ENCODE data around the gene ERRFI1. TPM values are rescaled to one million over a fixed set of nuclear protein-coding genes. Genes with fewer than 3 reads are reported as not detected.

The ERRFI1 gene
- total RNA-seq, 5 donors from 2014 or later (not counting 1 experiment from before 2014, with no cell fraction given): 1.5 to 3.8 (median 2.2) TPM

DNA sequence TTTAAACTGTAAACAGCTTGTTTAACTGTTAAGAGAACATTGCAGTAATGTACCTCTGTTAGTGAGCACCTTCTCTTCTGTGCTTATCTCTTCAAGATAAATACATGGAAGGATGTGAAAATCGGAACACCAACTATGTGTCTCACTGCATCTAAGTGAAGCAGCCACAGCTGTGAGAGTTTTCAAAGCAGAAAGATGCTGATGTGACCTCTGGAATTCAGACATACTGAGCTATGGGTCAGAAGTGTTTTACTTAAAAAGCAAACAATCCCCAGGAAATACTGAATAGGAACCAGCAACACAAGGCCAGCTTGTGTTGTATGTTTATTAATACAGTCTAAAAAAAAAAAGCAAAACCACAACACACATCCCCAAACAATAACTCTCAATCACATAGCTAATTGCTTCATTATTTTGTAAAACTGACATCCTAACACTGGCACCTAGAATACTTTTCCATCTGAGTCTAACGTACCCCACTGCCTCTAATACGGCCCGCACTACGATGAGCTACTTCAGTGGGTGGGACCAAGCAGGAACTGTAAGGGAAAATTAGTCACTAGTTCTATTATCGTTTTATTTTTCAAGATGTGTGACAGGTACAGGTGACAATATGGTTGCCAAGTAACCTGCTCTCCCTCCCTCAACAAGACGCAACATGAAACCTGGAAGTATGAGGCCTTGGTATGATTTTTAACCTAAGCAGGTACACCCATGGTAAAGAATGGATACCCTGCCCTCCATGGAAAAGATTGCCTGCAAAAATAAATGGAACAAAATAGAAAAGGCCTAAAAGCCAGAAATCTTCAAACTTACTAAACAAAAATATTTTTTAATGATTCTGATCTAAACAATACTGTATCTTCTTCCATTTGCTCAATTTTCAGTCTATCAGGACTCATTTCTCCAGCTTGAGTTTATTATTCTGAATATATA, 13.9 kb downstream of the ERRFI1 start:
- Histone ChIP-seq H3K36me3 (ENCODE audit: control insufficient read depth in 2 of 2, extremely low read depth in 1 of 2, insufficient read depth in 1 of 2, low read length in 1 of 2) (no peaks in the 10 kb centered on the region), H3K27ac (ENCODE audit: low read length) (no peak overlapping the region), H3K27me3 (replicated peaks in 1 of 2; ENCODE audit: control insufficient read depth in 2 of 2, extremely low read depth in 1 of 2, insufficient read depth in 2 of 2, low read length in 1 of 2) (peaks cover 3 to 6% of the 10 kb centered on the region in 2 experiments), H3K4me1 (ENCODE audit: control insufficient read depth in 1 of 2, extremely low read depth in 1 of 2, insufficient read depth in 2 of 2, low read length in 2 of 2) (no peaks in the 10 kb centered on the region), H3K9me3 (no peaks in the 10 kb centered on the region), H3K4me3 (ENCODE audit: control insufficient read depth in 1 of 2, extremely low read depth in 1 of 2, low read length in 1 of 2) (no peak overlapping the region)
- ChIA-PET CTCF (interaction anchor here (0.6 to 1.5 kb wide), 8 partner anchors 15 to 347 kb away, joined by 3 to 5 read pairs (median 3); no protein-coding TSS in a partner anchor), POLR2A (interaction anchor here in 1 of 2 donors (0.7 kb wide), 1 partner anchor 305 kb away, joined by 4 read pairs; no protein-coding TSS in a partner anchor)
- peaks cover 7 to 10% of the 10 kb centered on the region in 2 donors for H3K27me3 Mint-ChIP-seq
- H3K9me3 Mint-ChIP-seq: no peaks in the 10 kb centered on the region
- H3K4me3 Mint-ChIP-seq: no peak overlapping the region
- no peak for ATAC-seq (replicated peaks in 1 of 4)
- no peak overlapping the region for H3K27ac Mint-ChIP-seq
- no peak for DNase-seq
- H3K36me3 Mint-ChIP-seq: no peaks in the 10 kb centered on the region
- peaks cover 0 to 7% (median 2%) of the 10 kb centered on the region in 3 donors for H3K4me1 Mint-ChIP-seq
- no CpG with 5 or more reads among the region's 7 CpGs for WGBS (ENCODE audit: insufficient coverage)

DNA sequence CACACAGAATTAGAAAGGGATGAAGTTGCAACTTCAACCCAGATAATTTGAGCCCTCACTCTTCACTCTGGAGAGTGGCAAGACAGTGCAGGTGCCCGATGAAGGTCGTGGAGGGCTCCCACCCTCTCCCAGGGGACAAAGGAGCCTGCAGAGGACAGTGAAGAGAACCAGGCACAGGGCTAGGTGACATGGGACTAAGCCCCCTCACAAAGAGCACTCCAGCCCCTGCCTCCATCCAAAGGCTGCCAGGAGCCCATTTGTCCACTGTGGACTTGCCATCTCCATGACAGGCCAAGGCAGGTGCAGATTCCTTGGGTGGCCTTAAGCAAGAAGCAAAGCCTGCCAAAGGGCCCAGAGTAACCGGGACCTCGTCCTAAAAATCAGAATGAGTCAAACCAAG, 15.1 kb downstream of the ERRFI1 start:
- Histone ChIP-seq H3K27ac (ENCODE audit: low read length) (no peak overlapping the region), H3K4me3 (ENCODE audit: control insufficient read depth in 1 of 2, extremely low read depth in 1 of 2, low read length in 1 of 2) (no peak overlapping the region), H3K4me1 (ENCODE audit: control insufficient read depth in 1 of 2, extremely low read depth in 1 of 2, insufficient read depth in 2 of 2, low read length in 2 of 2) (no peaks in the 10 kb centered on the region), H3K9me3 (no peaks in the 10 kb centered on the region), H3K27me3 (replicated peaks in 1 of 2; ENCODE audit: control insufficient read depth in 2 of 2, extremely low read depth in 1 of 2, insufficient read depth in 2 of 2, low read length in 1 of 2) (peaks cover 0 to 2% of the 10 kb centered on the region in 2 experiments), H3K36me3 (ENCODE audit: control insufficient read depth in 2 of 2, extremely low read depth in 1 of 2, insufficient read depth in 1 of 2, low read length in 1 of 2) (no peaks in the 10 kb centered on the region)
- ATAC-seq (replicated peaks in 1 of 4): no peak
- CTCF ChIA-PET: interaction anchor here in 1 of 2 donors (0.6 kb wide), 1 partner anchor 192 kb away, joined by 3 read pairs; no protein-coding TSS in a partner anchor
- H3K27ac Mint-ChIP-seq: no peak overlapping the region
- WGBS (ENCODE audit: insufficient coverage): 47% methylated on average over 3 of the region's 4 CpGs
- no peaks in the 10 kb centered on the region for H3K36me3 Mint-ChIP-seq
- peaks cover 0 to 3% of the 10 kb centered on the region in 2 donors for H3K27me3 Mint-ChIP-seq
- no peak for DNase-seq
- H3K4me1 Mint-ChIP-seq: peaks cover 0 to 7% (median 2%) of the 10 kb centered on the region in 3 donors
- POLR2A ChIA-PET: no interaction called here
- H3K4me3 Mint-ChIP-seq: no peak overlapping the region
- no peaks in the 10 kb centered on the region for H3K9me3 Mint-ChIP-seq

DNA sequence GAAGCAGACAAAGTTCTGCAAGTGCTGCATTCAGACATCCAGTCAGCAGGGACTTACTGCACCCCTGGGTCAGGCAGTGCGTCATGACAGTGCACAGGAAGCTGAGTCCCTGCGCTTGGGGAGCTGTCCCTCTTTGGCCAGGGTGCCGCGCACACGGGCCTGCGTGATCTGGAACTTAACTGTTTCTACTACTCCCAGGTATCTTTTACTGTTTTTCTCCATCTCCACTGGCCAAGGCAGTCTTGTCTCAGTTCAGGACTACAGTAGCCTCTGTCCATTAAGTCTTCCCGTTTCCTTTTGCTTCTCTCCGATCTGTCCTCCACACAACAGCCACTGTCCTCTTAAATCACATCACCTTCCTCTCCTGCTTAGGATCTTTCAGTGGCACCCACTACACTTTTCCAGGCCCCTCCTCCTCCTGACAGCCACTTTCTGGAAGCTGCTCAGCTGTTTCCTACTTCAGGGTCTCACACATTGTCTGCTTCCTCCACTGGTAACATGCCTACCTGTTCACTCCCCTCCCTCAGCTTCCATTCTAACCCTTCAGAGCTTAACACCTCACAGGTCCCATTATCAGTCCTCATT, 15.9 kb downstream of the ERRFI1 start:
- Mint-ChIP-seq H3K4me1 (peaks cover 0 to 4% (median 1%) of the 10 kb centered on the region in 3 donors), H3K4me3 (no peak overlapping the region), H3K36me3 (peaks cover 2% of the 10 kb centered on the region), H3K27ac (no peak overlapping the region), H3K27me3 (no peaks in the 10 kb centered on the region), H3K9me3 (no peaks in the 10 kb centered on the region)
- Histone ChIP-seq H3K9me3 (no peaks in the 10 kb centered on the region), H3K27me3 (replicated peaks in 1 of 2; ENCODE audit: control insufficient read depth in 2 of 2, extremely low read depth in 1 of 2, insufficient read depth in 2 of 2, low read length in 1 of 2) (no peaks in the 10 kb centered on the region), H3K4me3 (ENCODE audit: control insufficient read depth in 1 of 2, extremely low read depth in 1 of 2, low read length in 1 of 2) (no peak overlapping the region), H3K36me3 (ENCODE audit: control insufficient read depth in 2 of 2, extremely low read depth in 1 of 2, insufficient read depth in 1 of 2, low read length in 1 of 2) (no peaks in the 10 kb centered on the region), H3K4me1 (ENCODE audit: control insufficient read depth in 1 of 2, extremely low read depth in 1 of 2, insufficient read depth in 2 of 2, low read length in 2 of 2) (no peaks in the 10 kb centered on the region), H3K27ac (ENCODE audit: low read length) (no peak overlapping the region)
- WGBS (ENCODE audit: insufficient coverage): 89% methylated on average over 8 of the region's 8 CpGs
- POLR2A ChIA-PET: no interaction called here
- ATAC-seq (replicated peaks in 1 of 4) (no peak), DNase-seq (no peak)
- CTCF ChIA-PET: interaction anchor here in 1 of 2 donors (0.6 kb wide), 1 partner anchor 192 kb away, joined by 3 read pairs; no protein-coding TSS in a partner anchor

DNA sequence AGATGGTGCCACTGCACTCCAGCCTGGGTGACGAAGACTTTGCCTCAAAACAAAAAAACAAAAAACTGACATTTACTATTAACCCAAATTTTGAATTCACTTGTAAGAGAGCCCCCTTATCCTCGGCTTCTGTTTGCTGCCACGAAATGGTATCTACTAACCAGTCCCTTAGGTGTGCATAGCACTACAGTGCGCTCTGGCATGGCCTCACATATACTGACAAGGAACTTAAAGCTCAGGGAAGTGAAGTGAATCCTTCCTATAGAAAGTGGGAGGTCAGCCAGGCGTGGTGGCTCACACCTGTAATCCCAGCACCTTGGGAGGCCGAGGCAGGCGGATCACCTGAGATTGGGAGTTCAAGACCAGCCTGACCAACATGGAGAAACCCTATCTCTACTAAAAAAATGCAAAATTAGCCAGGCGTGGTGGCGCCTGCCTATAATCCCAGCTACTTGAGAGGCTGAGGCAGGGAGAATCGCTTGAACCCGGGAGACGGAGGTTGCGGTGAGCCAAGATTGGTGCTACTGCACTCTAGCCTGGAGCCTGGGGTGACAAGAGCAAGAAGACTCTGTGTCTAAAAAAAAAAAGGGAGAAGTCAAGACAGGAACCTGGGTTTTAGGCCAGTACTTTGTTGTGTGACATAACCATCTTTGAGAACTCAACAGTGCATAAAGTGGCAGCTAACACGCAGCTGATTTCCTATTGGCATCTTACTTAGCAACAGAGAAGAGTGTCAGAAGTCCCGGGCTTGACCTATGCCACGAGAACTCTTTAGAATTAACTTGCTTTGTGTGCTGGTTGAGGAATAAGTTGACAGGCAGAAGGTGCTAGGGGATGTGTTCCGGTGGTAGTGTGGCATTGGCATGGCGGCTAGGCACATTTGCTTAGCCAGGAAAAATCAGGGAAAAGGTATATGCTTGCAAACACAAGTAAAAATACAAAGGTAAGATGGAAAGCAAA, 16.8 kb downstream of the ERRFI1 start:
- Mint-ChIP-seq H3K9me3 (no peaks in the 10 kb centered on the region), H3K27ac (no peak overlapping the region), H3K27me3 (no peaks in the 10 kb centered on the region), H3K4me1 (no peaks in the 10 kb centered on the region), H3K36me3 (peaks cover 7% of the 10 kb centered on the region), H3K4me3 (no peak overlapping the region)
- no peak for DNase-seq
- 90% methylated on average over 11 of the region's 18 CpGs for WGBS (ENCODE audit: insufficient coverage)
- no peaks in the 10 kb centered on the region for H3K36me3 ChIP-seq (ENCODE audit: control insufficient read depth in 2 of 2, extremely low read depth in 1 of 2, insufficient read depth in 1 of 2, low read length in 1 of 2)
- no peak overlapping the region for H3K4me3 ChIP-seq (ENCODE audit: control insufficient read depth in 1 of 2, extremely low read depth in 1 of 2, low read length in 1 of 2)
- ChIA-PET POLR2A (no interaction called here), CTCF (interaction anchor here in 1 of 2 donors (0.6 kb wide), 1 partner anchor 996 kb away, joined by 6 read pairs; no protein-coding TSS in a partner anchor)
- no peak for ATAC-seq (replicated peaks in 1 of 4)
- H3K9me3 ChIP-seq: no peaks in the 10 kb centered on the region
- H3K27ac ChIP-seq (ENCODE audit: low read length): no peak overlapping the region
- H3K27me3 ChIP-seq (replicated peaks in 1 of 2; ENCODE audit: control insufficient read depth in 2 of 2, extremely low read depth in 1 of 2, insufficient read depth in 2 of 2, low read length in 1 of 2): no peaks in the 10 kb centered on the region
- no peaks in the 10 kb centered on the region for H3K4me1 ChIP-seq (ENCODE audit: control insufficient read depth in 1 of 2, extremely low read depth in 1 of 2, insufficient read depth in 2 of 2, low read length in 2 of 2)

DNA sequence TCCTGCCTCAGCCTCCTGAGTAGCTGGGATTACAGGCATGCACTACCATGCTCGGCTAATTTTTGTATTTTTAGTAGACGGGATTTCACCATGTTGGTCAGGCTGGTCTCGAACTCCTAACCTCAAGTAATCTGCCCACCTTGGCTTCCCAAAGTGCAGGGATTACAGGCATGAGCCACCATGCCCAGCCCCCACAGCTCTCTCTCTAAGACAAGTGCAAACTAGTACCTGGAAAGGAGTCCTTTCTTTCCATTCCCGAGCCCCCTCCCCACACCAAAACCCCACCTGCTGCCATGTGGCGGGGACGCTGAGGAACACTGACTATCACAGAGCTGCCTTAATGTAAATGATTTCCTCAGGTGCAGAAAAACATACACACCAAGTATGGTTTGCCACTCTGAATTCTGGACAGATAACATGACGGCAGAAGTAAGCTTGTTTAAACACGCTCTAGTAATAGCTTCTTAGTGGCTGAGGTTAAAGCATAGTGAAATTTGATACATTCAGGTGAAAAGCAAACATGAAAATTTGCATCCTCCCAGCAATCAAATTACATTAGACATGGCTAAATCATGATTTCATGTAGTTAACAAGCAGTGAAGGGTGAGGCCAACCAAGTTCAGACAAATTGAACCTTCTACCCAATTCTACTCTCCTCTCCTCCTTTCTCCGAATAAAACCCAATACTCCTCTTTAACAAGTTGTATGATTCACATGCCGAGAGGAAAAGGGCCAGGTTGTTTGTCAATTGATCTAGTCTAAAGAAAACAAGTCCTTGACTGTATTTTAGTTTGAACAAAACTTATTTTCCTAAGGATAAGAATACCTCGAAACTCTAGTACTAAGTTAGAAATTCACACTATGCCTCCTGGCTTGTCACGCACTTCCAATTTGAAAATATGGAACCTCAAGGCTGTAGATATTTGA, 19.8 kb downstream of the ERRFI1 start:
- no peaks in the 10 kb centered on the region for H3K27me3 Mint-ChIP-seq
- Histone ChIP-seq H3K27me3 (replicated peaks in 1 of 2; ENCODE audit: control insufficient read depth in 2 of 2, extremely low read depth in 1 of 2, insufficient read depth in 2 of 2, low read length in 1 of 2) (no peaks in the 10 kb centered on the region), H3K9me3 (no peaks in the 10 kb centered on the region), H3K27ac (ENCODE audit: low read length) (no peak overlapping the region), H3K4me1 (ENCODE audit: control insufficient read depth in 1 of 2, extremely low read depth in 1 of 2, insufficient read depth in 2 of 2, low read length in 2 of 2) (no peaks in the 10 kb centered on the region), H3K4me3 (ENCODE audit: control insufficient read depth in 1 of 2, extremely low read depth in 1 of 2, low read length in 1 of 2) (no peak overlapping the region), H3K36me3 (ENCODE audit: control insufficient read depth in 2 of 2, extremely low read depth in 1 of 2, insufficient read depth in 1 of 2, low read length in 1 of 2) (no peaks in the 10 kb centered on the region)
- H3K4me1 Mint-ChIP-seq: no peaks in the 10 kb centered on the region
- peaks cover 17% of the 10 kb centered on the region for H3K36me3 Mint-ChIP-seq
- H3K4me3 Mint-ChIP-seq: no peak overlapping the region
- ATAC-seq (replicated peaks in 1 of 4): no peak
- H3K27ac Mint-ChIP-seq: no peak overlapping the region
- ChIA-PET CTCF (no interaction called here), POLR2A (no interaction called here)
- 93% methylated on average over 5 of the region's 12 CpGs for WGBS (ENCODE audit: insufficient coverage)
- no peak for DNase-seq
- no peaks in the 10 kb centered on the region for H3K9me3 Mint-ChIP-seq
